HepG2 (cell line): ENCODE data around the gene SHFL. TPM values are rescaled to one million over a fixed set of nuclear protein-coding genes. Genes with fewer than 3 reads are reported as not detected.

Experiments used
- AGO1 ChIP-seq: fragments of 200-400 bp; formaldehyde crosslinking; IDR thresholded peaks from 2 replicates; pipeline ENCODE4 v1.6.1; 2017; ENCODE audit warnings: mild to moderate bottlenecking, low read depth, low read length, moderate library complexity; ENCODE audit not compliant: poor library complexity, severe bottlenecking
- AGO2 ChIP-seq: fragments of 200-400 bp; formaldehyde crosslinking; optimal IDR thresholded peaks from 2 replicates; pipeline ENCODE3; 2017; ENCODE audit warnings: mild to moderate bottlenecking, low read depth, low read length, moderate library complexity
- BRF2 ChIP-seq: sonication (generic); formaldehyde crosslinking; IDR thresholded peaks from 2 replicates; pipeline ENCODE4 v1.8.1; 2022; ENCODE audit warnings: mild to moderate bottlenecking, missing genetic modification reagents
- CENPT ChIP-seq: sonication (generic); formaldehyde crosslinking; IDR thresholded peaks from 2 replicates; pipeline ENCODE4 v1.8.0; 2022; ENCODE audit warnings: low read depth, mild to moderate bottlenecking, moderate library complexity, missing genetic modification reagents
- EED ChIP-seq: sonication (generic); formaldehyde crosslinking; IDR thresholded peaks from 2 replicates; pipeline ENCODE4 v1.5.0; 2020; ENCODE audit warnings: mild to moderate bottlenecking, missing genetic modification reagents
- FOXP4 ChIP-seq: sonication (generic); formaldehyde crosslinking; IDR thresholded peaks from 2 replicates; pipeline ENCODE4 v1.4.0; 2020; ENCODE audit warnings: missing genetic modification reagents
- HCFC1 ChIP-seq: fragments of 150-350 bp; IDR thresholded peaks from 2 replicates; pipeline ENCODE4 v1.6.1; 2014; ENCODE audit warnings: low read depth, low read length
- HNF4G ChIP-seq, 2 experiments: sonication (generic) in 1 of 2; formaldehyde crosslinking in 1 of 2; IDR thresholded peaks; 2 replicates each; pipeline versions ENCODE4 v1.4.0 to v1.6.1; 2011 to 2020; ENCODE audit warnings: borderline replicate concordance in 2 of 2, low read depth in 2 of 2, mild to moderate bottlenecking in 2 of 2, low read length in 1 of 2, missing genetic modification reagents in 1 of 2, moderate library complexity in 1 of 2
- HNRNPLL ChIP-seq: fragments of 200-400 bp; formaldehyde crosslinking; IDR thresholded peaks from 2 replicates; pipeline ENCODE4 v1.6.1; 2017; ENCODE audit warnings: mild to moderate bottlenecking, low read depth, low read length; ENCODE audit not compliant: poor library complexity, severe bottlenecking
- RAD21 ChIP-seq: fragments of 450-650 bp; formaldehyde crosslinking; IDR thresholded peaks from 2 replicates; pipeline ENCODE4 v1.5.0; 2020; ENCODE audit warnings: mild to moderate bottlenecking
- RBM22 ChIP-seq: fragments of 200-400 bp; formaldehyde crosslinking; optimal IDR thresholded peaks from 2 replicates; pipeline ENCODE3; 2017; ENCODE audit warnings: mild to moderate bottlenecking, low read length, moderate library complexity
- RFX1 ChIP-seq: fragments of 450-650 bp; IDR thresholded peaks from 2 replicates; pipeline ENCODE4 v1.6.1; 2017
- SSRP1 ChIP-seq: IDR thresholded peaks from 2 replicates; pipeline ENCODE4 v1.6.1; 2016; ENCODE audit warnings: control low read depth
- ZBTB14 ChIP-seq: sonication (generic); formaldehyde crosslinking; IDR thresholded peaks from 2 replicates; pipeline ENCODE4 v1.4.0; 2020; ENCODE audit warnings: missing genetic modification reagents
- ZC3H13 ChIP-seq: sonication (generic); formaldehyde crosslinking; IDR thresholded peaks from 2 replicates; pipeline ENCODE4 v1.8.1; 2023; ENCODE audit warnings: mild to moderate bottlenecking, missing genetic modification reagents, moderate library complexity
- ZNF253 ChIP-seq: sonication (generic); formaldehyde crosslinking; IDR thresholded peaks from 2 replicates; pipeline ENCODE4 v1.8.0; 2022; ENCODE audit warnings: mild to moderate bottlenecking, missing genetic modification reagents, borderline replicate concordance
- ZNF577 ChIP-seq: sonication (generic); formaldehyde crosslinking; IDR thresholded peaks from 2 replicates; pipeline ENCODE4 v1.4.0; 2020; ENCODE audit warnings: mild to moderate bottlenecking, low read depth, missing genetic modification reagents, borderline replicate concordance
- ZNF615 ChIP-seq: sonication (generic); formaldehyde crosslinking; IDR thresholded peaks from 2 replicates; pipeline ENCODE4 v1.5.0; 2020; ENCODE audit warnings: mild to moderate bottlenecking, missing genetic modification reagents, borderline replicate concordance
- ZNF7 ChIP-seq: IDR thresholded peaks from 2 replicates; pipeline ENCODE4 v1.6.1; 2016; ENCODE audit warnings: missing biosample characterization, missing genetic modification reagents
- ZSCAN12 ChIP-seq: sonication (generic); formaldehyde crosslinking; IDR thresholded peaks from 2 replicates; pipeline ENCODE4 v1.9.0; 2021; ENCODE audit warnings: mild to moderate bottlenecking, missing genetic modification reagents
- polyA plus RNA-seq, 8 experiments: library from polyadenylated mRNA; depleted of rRNA in 3 of 8; stranded (reverse) in 7 of 8; unstranded in 1 of 8; fragments of >200 nt; fragmentation: Illumina TruSeq in 4 of 8; extraction: Trizol in 4 of 8; gene quantifications; 2 replicates each; pipeline versions ENCODE4 v1.2.1 to v1.2.3, GENCODE V29; 2011 to 2016; ENCODE audit warnings: low read depth in 4 of 8, missing spikeins in 1 of 8, mixed read lengths in 1 of 8; ENCODE audit not compliant: insufficient read depth in 1 of 8
- total RNA-seq, 5 experiments: library from RNA; depleted of rRNA; stranded (reverse); fragments of >200 nt; fragmentation: Illumina TruSeq; extraction: Trizol; gene quantifications; 2 replicates each; pipeline ENCODE4 v1.2.3, GENCODE V29; 2016; ENCODE audit warnings: low read depth in 1 of 5

Gene SHFL
- total and polyA plus RNA-seq, 2 of the 13 experiments (the other 11 are each of a cell fraction or from before 2014, with no cell fraction given): 12.3 to 36.4 TPM

- TF ChIP-seq HNF4G (IDR thresholded peaks at IDR 0.05; ENCODE audit: borderline replicate concordance, low read depth, low read length) (no peak), HNF4G (CRISPR knock-in tag; IDR thresholded peaks at IDR 0.05; ENCODE audit: borderline replicate concordance, low read depth) (no peak), ZNF7 (no peak), RAD21 (CRISPR knock-in tag) (0 out of 2 replicates have a peak, but pooled peaks have one; percentile 8), ZBTB14 (CRISPR knock-in tag) (no peak), RBM22 (peak; percentile 83), ZNF615 (CRISPR knock-in tag) (no peak), ZC3H13 (CRISPR knock-in tag) (peak; percentile 98), CENPT (CRISPR knock-in tag) (no peak), ZNF577 (CRISPR knock-in tag) (no peak), RFX1 (no peak), HCFC1 (no peak), AGO1 (peak; percentile 89), FOXP4 (CRISPR knock-in tag) (no peak), ZNF253 (no peak), ZSCAN12 (CRISPR knock-in tag) (no peak), SSRP1 (CRISPR knock-in tag) (peak; percentile 91; the same call in 1 of the 2 replicates), EED (CRISPR knock-in tag) (no peak), AGO2 (peak; percentile 82), HNRNPLL (no peak), BRF2 (no peak)
These were observed 28.7 kb downstream of the SHFL start (continued) for GRCh38 chr19:10114651-10115391.
